ENCODE measurements around the gene CD22. TPM values are rescaled to one million over a fixed set of nuclear protein-coding genes. Genes with fewer than 3 reads are reported as not detected.

CD22 gene
- total RNA-seq, 1 experiment from 2014 or later: 454 TPM

GRCh38 chr19:35287713-35288112 is 41.3 kb upstream of the CD22 start:
- no peak overlapping the region for H3K4me2 ChIP-seq (ENCODE audit: low read depth, low read length, poor library complexity, severe bottlenecking)
- no peak overlapping the region for H3K27ac ChIP-seq (ENCODE audit: low read length)
- no peaks in the 10 kb centered on the region for H3K36me3 ChIP-seq (ENCODE audit: insufficient read depth, low read length)
- no peaks in the 10 kb centered on the region for H3K27me3 ChIP-seq (ENCODE audit: low read length)
- peaks cover 16% of the 10 kb centered on the region for H3K4me1 ChIP-seq (ENCODE audit: low read length)
- no peak overlapping the region for H3K4me3 ChIP-seq (ENCODE audit: low read length)
- H3K79me2 ChIP-seq (ENCODE audit: low read length): no peaks in the 10 kb centered on the region
- H3K9ac ChIP-seq (ENCODE audit: low read length): no peak overlapping the region
- no peak for DNase-seq
- no peaks in the 10 kb centered on the region for H4K20me1 ChIP-seq (ENCODE audit: insufficient read depth, low read depth, low read length)
- no peaks in the 10 kb centered on the region for H3K9me2 ChIP-seq (replicated peaks; ENCODE audit: insufficient read depth, low read length)
- no peaks in the 10 kb centered on the region for H3K9me3 ChIP-seq (ENCODE audit: low read length)
- H2AFZ ChIP-seq (ENCODE audit: low read length): no peak overlapping the region

GRCh38 chr19:35288331-35288730 is 40.7 kb upstream of the CD22 start:
- Histone ChIP-seq H3K9ac (ENCODE audit: low read length) (no peak overlapping the region), H3K36me3 (ENCODE audit: insufficient read depth, low read length) (no peaks in the 10 kb centered on the region), H3K4me2 (ENCODE audit: low read depth, low read length, poor library complexity, severe bottlenecking) (no peak overlapping the region), H3K9me3 (ENCODE audit: low read length) (no peaks in the 10 kb centered on the region), H2AFZ (ENCODE audit: low read length) (no peak overlapping the region), H3K4me3 (ENCODE audit: low read length) (no peak overlapping the region), H3K27ac (ENCODE audit: low read length) (no peak overlapping the region), H3K9me2 (replicated peaks; ENCODE audit: insufficient read depth, low read length) (no peaks in the 10 kb centered on the region), H3K79me2 (ENCODE audit: low read length) (no peaks in the 10 kb centered on the region), H3K4me1 (ENCODE audit: low read length) (peaks cover 18% of the 10 kb centered on the region), H4K20me1 (ENCODE audit: insufficient read depth, low read depth, low read length) (no peaks in the 10 kb centered on the region), H3K27me3 (ENCODE audit: low read length) (no peaks in the 10 kb centered on the region)
- DNase-seq: no peak

GRCh38 chr19:35288906-35289305 is 40.1 kb upstream of the CD22 start:
- no peaks in the 10 kb centered on the region for H3K36me3 ChIP-seq (ENCODE audit: insufficient read depth, low read length)
- H3K27ac ChIP-seq (ENCODE audit: low read length): no peak overlapping the region
- no peak overlapping the region for H3K4me3 ChIP-seq (ENCODE audit: low read length)
- H3K79me2 ChIP-seq (ENCODE audit: low read length): no peaks in the 10 kb centered on the region
- no peak overlapping the region for H3K4me2 ChIP-seq (ENCODE audit: low read depth, low read length, poor library complexity, severe bottlenecking)
- no peak overlapping the region for H3K9ac ChIP-seq (ENCODE audit: low read length)
- no peak for DNase-seq
- no peaks in the 10 kb centered on the region for H3K9me2 ChIP-seq (replicated peaks; ENCODE audit: insufficient read depth, low read length)
- no peaks in the 10 kb centered on the region for H3K9me3 ChIP-seq (ENCODE audit: low read length)
- no peak overlapping the region for H2AFZ ChIP-seq (ENCODE audit: low read length)
- no peaks in the 10 kb centered on the region for H3K27me3 ChIP-seq (ENCODE audit: low read length)
- no peaks in the 10 kb centered on the region for H4K20me1 ChIP-seq (ENCODE audit: insufficient read depth, low read depth, low read length)
- H3K4me1 ChIP-seq (ENCODE audit: low read length): peaks cover 19% of the 10 kb centered on the region

- Histone ChIP-seq H3K27me3 (ENCODE audit: low read length) (no peaks in the 10 kb centered on the region), H3K4me1 (ENCODE audit: low read length) (peaks cover 35% of the 10 kb centered on the region), H4K20me1 (ENCODE audit: insufficient read depth, low read depth, low read length) (no peaks in the 10 kb centered on the region), H3K79me2 (ENCODE audit: low read length) (no peaks in the 10 kb centered on the region), H3K4me3 (ENCODE audit: low read length) (no peak overlapping the region), H3K9me2 (replicated peaks; ENCODE audit: insufficient read depth, low read length) (no peaks in the 10 kb centered on the region), H3K4me2 (ENCODE audit: low read depth, low read length, poor library complexity, severe bottlenecking) (no peak overlapping the region), H3K36me3 (ENCODE audit: insufficient read depth, low read length) (no peaks in the 10 kb centered on the region), H3K27ac (ENCODE audit: low read length) (no peak overlapping the region), H2AFZ (ENCODE audit: low read length) (no peak overlapping the region), H3K9ac (ENCODE audit: low read length) (no peak overlapping the region), H3K9me3 (ENCODE audit: low read length) (no peaks in the 10 kb centered on the region)
- no peak for DNase-seq
Observed at GRCh38 chr19:35290381-35291127, 38.4 kb upstream of the CD22 start.

GRCh38 chr19:35291259-35291658 is 37.7 kb upstream of the CD22 start:
- H3K4me3 ChIP-seq (ENCODE audit: low read length): no peak overlapping the region
- no peak for DNase-seq
- no peak overlapping the region for H3K4me2 ChIP-seq (ENCODE audit: low read depth, low read length, poor library complexity, severe bottlenecking)
- no peak overlapping the region for H2AFZ ChIP-seq (ENCODE audit: low read length)
- H3K79me2 ChIP-seq (ENCODE audit: low read length): no peaks in the 10 kb centered on the region
- no peaks in the 10 kb centered on the region for H3K9me3 ChIP-seq (ENCODE audit: low read length)
- peaks cover 42% of the 10 kb centered on the region for H3K4me1 ChIP-seq (ENCODE audit: low read length)
- no peaks in the 10 kb centered on the region for H3K36me3 ChIP-seq (ENCODE audit: insufficient read depth, low read length)
- no peak overlapping the region for H3K9ac ChIP-seq (ENCODE audit: low read length)
- no peaks in the 10 kb centered on the region for H3K9me2 ChIP-seq (replicated peaks; ENCODE audit: insufficient read depth, low read length)
- H3K27me3 ChIP-seq (ENCODE audit: low read length): no peaks in the 10 kb centered on the region
- H4K20me1 ChIP-seq (ENCODE audit: insufficient read depth, low read depth, low read length): no peaks in the 10 kb centered on the region
- H3K27ac ChIP-seq (ENCODE audit: low read length): no peak overlapping the region

- Histone ChIP-seq H3K27ac (ENCODE audit: low read length) (no peak within 1 kb of the TSS), H3K79me2 (ENCODE audit: low read length) (no peaks in the 10 kb centered on the region), H3K9ac (ENCODE audit: low read length) (no peak within 1 kb of the TSS), H3K27me3 (ENCODE audit: low read length) (no peaks in the 10 kb centered on the region), H3K9me2 (replicated peaks; ENCODE audit: insufficient read depth, low read length) (no peaks in the 10 kb centered on the region), H3K9me3 (ENCODE audit: low read length) (no peaks in the 10 kb centered on the region), H3K4me1 (ENCODE audit: low read length) (peaks cover 48% of the 10 kb centered on the region), H2AFZ (ENCODE audit: low read length) (no peak within 1 kb of the TSS), H3K4me2 (ENCODE audit: low read depth, low read length, poor library complexity, severe bottlenecking) (no peak within 1 kb of the TSS), H3K36me3 (ENCODE audit: insufficient read depth, low read length) (no peaks in the 10 kb centered on the region), H3K4me3 (ENCODE audit: low read length) (no peak within 1 kb of the TSS), H4K20me1 (ENCODE audit: insufficient read depth, low read depth, low read length) (no peaks in the 10 kb centered on the region)
- no peak for DNase-seq
Observed at GRCh38 chr19:35291916-35292315, 37.1 kb upstream of the CD22 start, which contains the start of gene MAG. Gene MAG, plus strand, starts transcription at chr19:35292161. Its CDS starts 3,248 bp downstream, at chr19:35295409.

- no peak overlapping the region for H3K9ac ChIP-seq (ENCODE audit: low read length)
- H3K36me3 ChIP-seq (ENCODE audit: insufficient read depth, low read length): no peaks in the 10 kb centered on the region
- H3K4me2 ChIP-seq (ENCODE audit: low read depth, low read length, poor library complexity, severe bottlenecking): no peak overlapping the region
- peaks cover 55% of the 10 kb centered on the region for H3K4me1 ChIP-seq (ENCODE audit: low read length)
- H3K9me3 ChIP-seq (ENCODE audit: low read length): no peaks in the 10 kb centered on the region
- no peak for DNase-seq
- H3K9me2 ChIP-seq (replicated peaks; ENCODE audit: insufficient read depth, low read length): no peaks in the 10 kb centered on the region
- H2AFZ ChIP-seq (ENCODE audit: low read length): no peak overlapping the region
- no peaks in the 10 kb centered on the region for H3K27me3 ChIP-seq (ENCODE audit: low read length)
- no peak overlapping the region for H3K27ac ChIP-seq (ENCODE audit: low read length)
- H4K20me1 ChIP-seq (ENCODE audit: insufficient read depth, low read depth, low read length): no peaks in the 10 kb centered on the region
- no peaks in the 10 kb centered on the region for H3K79me2 ChIP-seq (ENCODE audit: low read length)
- no peak overlapping the region for H3K4me3 ChIP-seq (ENCODE audit: low read length)
Observed at GRCh38 chr19:35292421-35293362, 36.3 kb upstream of the CD22 start.

- H3K9ac ChIP-seq (ENCODE audit: low read length): no peak overlapping the region
- peaks cover 55% of the 10 kb centered on the region for H3K4me1 ChIP-seq (ENCODE audit: low read length)
- DNase-seq: no peak
- no peaks in the 10 kb centered on the region for H3K27me3 ChIP-seq (ENCODE audit: low read length)
- no peaks in the 10 kb centered on the region for H3K9me2 ChIP-seq (replicated peaks; ENCODE audit: insufficient read depth, low read length)
- no peaks in the 10 kb centered on the region for H4K20me1 ChIP-seq (ENCODE audit: insufficient read depth, low read depth, low read length)
- H3K36me3 ChIP-seq (ENCODE audit: insufficient read depth, low read length): no peaks in the 10 kb centered on the region
- no peak overlapping the region for H3K27ac ChIP-seq (ENCODE audit: low read length)
- H3K4me2 ChIP-seq (ENCODE audit: low read depth, low read length, poor library complexity, severe bottlenecking): no peak overlapping the region
- no peaks in the 10 kb centered on the region for H3K79me2 ChIP-seq (ENCODE audit: low read length)
- no peaks in the 10 kb centered on the region for H3K9me3 ChIP-seq (ENCODE audit: low read length)
- no peak overlapping the region for H2AFZ ChIP-seq (ENCODE audit: low read length)
- H3K4me3 ChIP-seq (ENCODE audit: low read length): no peak overlapping the region
Observed at GRCh38 chr19:35293363-35293739, 35.6 kb upstream of the CD22 start.

Data from Karpas-422 (cell line).